Measurements from ENCODE around the gene OSBPL5.

- TF ChIP-seq, protein P1, sequence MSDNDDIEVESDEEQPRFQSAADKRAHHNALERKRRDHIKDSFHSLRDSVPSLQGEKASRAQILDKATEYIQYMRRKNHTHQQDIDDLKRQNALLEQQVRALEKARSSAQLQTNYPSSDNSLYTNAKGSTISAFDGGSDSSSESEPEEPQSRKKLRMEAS (IDR thresholded peaks at IDR 0.05): no peak
- TF ChIP-seq EP300 (IDR thresholded peaks at IDR 0.05; ENCODE audit: borderline replicate concordance) (no peak), EGR1 (IDR thresholded peaks at IDR 0.05) (no peak), REST (IDR thresholded peaks at IDR 0.05; ENCODE audit: low read depth) (no peak), RAD21 (IDR thresholded peaks at IDR 0.05; ENCODE audit: low read depth) (no peak), YY1 (IDR thresholded peaks at IDR 0.05; ENCODE audit: low read depth) (no peak)
Observed at GRCh38 chr11:3157381-3158130, 7.6 kb downstream of the OSBPL5 start.

All from Ishikawa (cell line).